GM12878 (cell line): ENCODE results near the gene ETS1. TPM values are rescaled to one million over a fixed set of nuclear protein-coding genes. Genes with fewer than 3 reads are reported as not detected.

Experiments used
- ATAC-seq: fragments of 200-7000 bp; cut with Tn5 transposase; 3 replicates; pipeline ENCODE4 v1.9.1; 2020; ENCODE audit warnings: mild to moderate bottlenecking, moderate library complexity
- BruUV-seq: library from RNA; stranded (reverse); fragments of 400-500 nt; replicated peaks from 2 replicates; lab custom pipeline; 2021; lab: Mats Ljungman, UMichigan
- CTCF ChIA-PET: fragments of 300-600 bp; sonication (Branson Sonifier 250); formaldehyde crosslinking; extraction: SDS; loops from one replicate; lab custom pipeline; 2021; ENCODE audit warnings: inconsistent platforms; lab: Yijun Ruan, JAX
- POLR2A ChIA-PET: fragments of 350-600 bp; formaldehyde crosslinking; extraction: SDS; loops from one replicate; lab custom pipeline; 2021; ENCODE audit warnings: inconsistent platforms; lab: Charles Lee
- RAD21 ChIA-PET: fragments of 300-600 bp; sonication (Branson Sonifier 250); formaldehyde crosslinking; loops from one replicate; lab custom pipeline; 2023; ENCODE audit warnings: antibody characterized with exemption; ENCODE audit not compliant: unreplicated experiment; lab: Charles Lee
- SMC1A ChIA-PET: fragments of 300-600 bp; sonication (Branson Sonifier 250); formaldehyde crosslinking; loops from one replicate; lab custom pipeline; 2023; ENCODE audit not compliant: unreplicated experiment, uncharacterized antibody; lab: Charles Lee
- DNase-seq: peaks from one replicate; pipeline ENCODE4 v3.0.0-alpha.2; 2011; ENCODE audit warnings: low read depth, low spot score
- FAIRE-seq: peaks from 3 replicates; lab custom pipeline; 2011; peaks lifted over from hg19 to GRCh38; lab: Jason Lieb, UNC
- H2AFZ ChIP-seq: 2 replicates; pipeline ENCODE4 v1.6.0; 2011; ENCODE audit warnings: low read depth, low read length, control low read depth; ENCODE audit not compliant: control insufficient read depth
- H3K27ac ChIP-seq: 2 replicates; pipeline ENCODE4 v1.5.1; 2011; ENCODE audit warnings: control low read depth; ENCODE audit not compliant: control insufficient read depth, insufficient read depth
- H3K27me3 ChIP-seq, 2 experiments: replicated peaks in 1 of 2; 2 replicates each; pipeline versions ENCODE4 v1.6.0 to v1.6.1; 2011; ENCODE audit warnings: low read length in 1 of 2; ENCODE audit not compliant: control insufficient read depth in 2 of 2, insufficient read depth in 2 of 2
- H3K36me3 ChIP-seq, 2 experiments: 2 replicates each; pipeline ENCODE4 v1.5.1; 2011; ENCODE audit warnings: low read length in 1 of 2; ENCODE audit not compliant: control insufficient read depth in 2 of 2, insufficient read depth in 2 of 2
- H3K4me1 ChIP-seq: 2 replicates; pipeline ENCODE4 v1.6.1; 2011; ENCODE audit warnings: mild to moderate bottlenecking, low read length, moderate library complexity, mixed read lengths; ENCODE audit not compliant: control insufficient read depth, insufficient read depth
- H3K4me2 ChIP-seq: 2 replicates; pipeline ENCODE4 v1.6.0; 2011; ENCODE audit warnings: control low read depth; ENCODE audit not compliant: control insufficient read depth, insufficient read depth
- H3K4me3 ChIP-seq: fragments of 200-600 bp; sonication (generic); 2 replicates; pipeline ENCODE4 v1.5.1; 2016
- H3K79me2 ChIP-seq: 2 replicates; pipeline ENCODE4 v1.6.0; 2011; ENCODE audit warnings: low read length; ENCODE audit not compliant: control insufficient read depth, insufficient read depth
- H3K9ac ChIP-seq: 2 replicates; pipeline ENCODE4 v1.8.0; 2011; ENCODE audit warnings: low read length, control low read depth, mixed read lengths; ENCODE audit not compliant: control insufficient read depth, insufficient read depth
- H3K9me3 ChIP-seq: replicated peaks from 3 replicates; pipeline ENCODE4 v1.5.1; 2011; ENCODE audit warnings: mild to moderate bottlenecking, low read length; ENCODE audit not compliant: control insufficient read depth, insufficient read depth
- H4K20me1 ChIP-seq: 2 replicates; pipeline ENCODE4 v1.6.0; 2011; ENCODE audit not compliant: control insufficient read depth, insufficient read depth
- CBX5 ChIP-seq: sonication (generic); IDR thresholded peaks from 2 replicates; pipeline ENCODE4 v1.6.1; 2016; ENCODE audit warnings: low read depth, moderate library complexity, mild to moderate bottlenecking, inconsistent platforms
- CHD2 ChIP-seq: IDR thresholded peaks from 2 replicates; pipeline ENCODE4 v1.6.1; 2011; ENCODE audit warnings: low read depth, low read length, improper control_type of control experiment, borderline replicate concordance
- FOXM1 ChIP-seq: IDR thresholded peaks from 2 replicates; pipeline ENCODE4 v1.6.1; 2012; ENCODE audit warnings: low read depth, mild to moderate bottlenecking, inconsistent platforms, low read length, moderate library complexity
- HCFC1 ChIP-seq: fragments of 150-350 bp; IDR thresholded peaks from 2 replicates; pipeline ENCODE4 v1.6.1; 2014; ENCODE audit warnings: low read length
- PBX3 ChIP-seq: IDR thresholded peaks from 2 replicates; pipeline ENCODE4 v1.6.1; 2011; ENCODE audit warnings: mild to moderate bottlenecking, low read depth, low read length, moderate library complexity; ENCODE audit not compliant: insufficient replicate concordance
- RAD51 ChIP-seq: fragments of 450-650 bp; IDR thresholded peaks from 2 replicates; pipeline ENCODE4 v1.6.1; 2016; ENCODE audit warnings: moderate library complexity, mild to moderate bottlenecking, inconsistent platforms
- SIX5 ChIP-seq: IDR thresholded peaks from 2 replicates; pipeline ENCODE4 v1.6.1; 2011; ENCODE audit warnings: mild to moderate bottlenecking, low read depth, low read length, moderate library complexity; ENCODE audit not compliant: severe bottlenecking
- SUPT20H ChIP-seq: IDR thresholded peaks from 2 replicates; pipeline ENCODE4 v1.6.1; 2011; ENCODE audit warnings: low read depth, mild to moderate bottlenecking, low read length, moderate library complexity, borderline replicate concordance; ENCODE audit not compliant: control insufficient read depth
- SUZ12 ChIP-seq: fragments of 200-600 bp; sonication (generic); IDR thresholded peaks from one replicate; pipeline ENCODE4 v1.6.1; 2018; ENCODE audit warnings: antibody characterized with exemption, mild to moderate bottlenecking; ENCODE audit not compliant: unreplicated experiment
- TCF12 ChIP-seq: IDR thresholded peaks from 2 replicates; pipeline ENCODE4 v1.6.1; 2011; ENCODE audit warnings: low read depth, mild to moderate bottlenecking, low read length
- ZZZ3 ChIP-seq: IDR thresholded peaks from 2 replicates; pipeline ENCODE4 v1.6.1; 2011; ENCODE audit warnings: low read depth; ENCODE audit not compliant: control insufficient read depth, insufficient read length
- WGBS: methylation state at CpG from one replicate; pipeline ENCODE4 v1.1.6; 2016; ENCODE audit warnings: low lambda C conversion rate; ENCODE audit not compliant: insufficient replicate concordance, insufficient coverage; ENCODE audit errors: missing lambda C conversion rate; 5-methylcytosine and 5-hydroxymethylcytosine counted together
- in situ Hi-C: fragments of 300-500 bp; cut with MboI; formaldehyde crosslinking; loops from 9 replicates; pipeline ENCODE4 v1.14.3; 2018; ENCODE audit warnings: mixed read lengths
- intact Hi-C: fragments of 100-400 bp; cut with micrococcal nuclease; formaldehyde crosslinking; loops from one replicate; pipeline ENCODE4 v1.14.2; 2022; ENCODE audit not compliant: unreplicated experiment
- polyA plus RNA-seq, 11 experiments: library from polyadenylated mRNA; depleted of rRNA in 4 of 11; unstranded in 6 of 11; stranded (reverse) in 5 of 11; fragments of >200 nt; fragmentation: Nextera tagmentation in 4 of 11; fragmentation: Illumina TruSeq in 1 of 11; extraction: Ambion mirVana in 4 of 11; extraction: Trizol in 1 of 11; gene quantifications; 1 replicate in 1 of 11; 2 replicates in 10 of 11; pipeline versions ENCODE4 v1.2.1 to v1.2.3, GENCODE V29; 2011 to 2016; ENCODE audit warnings: inconsistent platforms in 2 of 11, missing spikeins in 2 of 11, low read depth in 1 of 11
- total RNA-seq, 4 experiments: library from RNA; depleted of rRNA in 3 of 4; stranded (reverse); fragments of >200 nt in 3 of 4; fragmentation: Illumina TruSeq in 1 of 4; extraction: Trizol in 1 of 4; gene quantifications; 2 replicates each; pipeline versions ENCODE4 v1.2.1 to v1.2.3, GENCODE V29; 2013 to 2021

The ETS1 gene
- total and polyA plus RNA-seq, 10 of the 15 experiments (the other 5 are each of a cell fraction or from before 2014, with no cell fraction given) = 12.5 to 112 (median 55.5) TPM

GRCh38 chr11:128500493-128500892, 86.9 kb downstream of the ETS1 start:
- FAIRE-seq = no peak
- peaks cover 0 to 3% of the 10 kb centered on the region in 2 experiments; a peak in 2 of 4 replicates for H3K36me3 ChIP-seq

More at GRCh38 chr11:128500493-128500892, 86.9 kb downstream of the ETS1 start:
- ChIA-PET SMC1A (interaction anchor here (0.7 to 7.1 kb wide), 7 partner anchors 10 to 124 kb away, joined by 3 to 82 read pairs (median 4); no protein-coding TSS in a partner anchor), CTCF (interaction anchor here (0.9 to 1.0 kb wide), 2 partner anchors 11 to 15 kb away, joined by 3 to 5 read pairs; no protein-coding TSS in a partner anchor), RAD21 (interaction anchor here (1.0 to 1.1 kb wide), 2 partner anchors 110 to 210 kb away, joined by 3 read pairs; no protein-coding TSS in a partner anchor), POLR2A (interaction anchor here (0.9 to 1.2 kb wide), 4 partner anchors 16 to 20 kb away, joined by 3 to 4 read pairs (median 4); no protein-coding TSS in a partner anchor)
- peaks cover 100% of the 10 kb centered on the region for H3K79me2 ChIP-seq
- in situ Hi-C loops = no loop called here
- no peak overlapping the region for H3K9ac ChIP-seq
- DNase-seq (no peak), ATAC-seq (no peak)
- H3K27me3 ChIP-seq = no peaks in the 10 kb centered on the region
- H3K4me3 ChIP-seq = no peak overlapping the region
- no peaks in the 10 kb centered on the region for H3K9me3 ChIP-seq
- H4K20me1 ChIP-seq = no peaks in the 10 kb centered on the region
- intact Hi-C loops = no loop called here
- H3K4me2 ChIP-seq = 0 out of 2 replicates have a peak overlapping the region, but pooled peaks have one; percentile 4
- no TSS peak for BruUV-seq
- TF ChIP-seq FOXM1 = no peak
- no peak for TF ChIP-seq CHD2
- TF ChIP-seq TCF12 = no peak
- TF ChIP-seq PBX3 = no peak
- TF ChIP-seq ZZZ3 = no peak
- no peak for TF ChIP-seq CBX5
- no peak for TF ChIP-seq SIX5
- no peak for TF ChIP-seq SUZ12
- no peak for TF ChIP-seq SUPT20H
- no peak for TF ChIP-seq RAD51
- no peak for TF ChIP-seq HCFC1
- H3K4me1 ChIP-seq = peaks cover 58% of the 10 kb centered on the region
- no peak overlapping the region for H3K27ac ChIP-seq
- no peak overlapping the region for H2AFZ ChIP-seq
- 16% methylated on average over 5 of the region's 5 CpGs for WGBS
